Fibroblast of the aortic adventitia (primary cell): ENCODE data around the gene MAB21L2. TPM values are rescaled to one million over a fixed set of nuclear protein-coding genes. Genes with fewer than 3 reads are reported as not detected.

Source experiments
- DNase-seq: peaks from one replicate; pipeline ENCODE4 v3.0.0-alpha.2; 2010; ENCODE audit warnings: low read depth
- H3K4me3 ChIP-seq: 2 replicates; pipeline ENCODE4 v1.5.1; 2011; ENCODE audit warnings: low read depth, mild to moderate bottlenecking, control low read depth, low read length, moderate library complexity
- total RNA-seq: library from RNA; depleted of rRNA; stranded (reverse); fragments of >200 nt; gene quantifications from 2 replicates; pipeline ENCODE4 v1.2.3, GENCODE V29; 2012; ENCODE audit warnings: low replicate concordance
- TF ChIP-seq, protein P1 (sequence below): IDR thresholded peaks from 2 replicates; pipeline ENCODE4 v1.5.1; 2011; ENCODE audit warnings: mild to moderate bottlenecking, low read length, control low read depth, inconsistent platforms; ENCODE audit not compliant: insufficient read depth

MAB21L2 gene
- total RNA-seq, 1 donor: 0.63 TPM

DNA sequence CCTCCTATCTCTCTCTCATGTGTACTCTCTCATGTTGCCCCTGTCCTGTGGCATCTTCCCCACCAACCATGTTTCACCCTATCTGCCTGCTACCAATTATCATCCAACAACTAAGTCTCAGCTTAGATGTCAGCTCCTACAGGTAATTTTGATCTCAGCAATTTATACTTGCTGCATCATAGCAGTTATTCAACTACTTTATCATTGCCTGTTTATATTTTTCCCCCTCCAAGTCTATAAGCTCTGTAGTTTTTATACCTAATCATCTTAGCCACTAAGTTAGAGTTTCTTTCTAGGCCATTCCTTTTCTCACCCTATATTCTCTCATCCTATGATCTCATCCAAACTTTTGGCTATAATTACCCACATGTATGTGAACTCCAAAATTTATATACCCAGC is 50.7 kb downstream of the MAB21L2 start:
- no peak overlapping the region for H3K4me3 ChIP-seq
- TF ChIP-seq, protein P1, sequence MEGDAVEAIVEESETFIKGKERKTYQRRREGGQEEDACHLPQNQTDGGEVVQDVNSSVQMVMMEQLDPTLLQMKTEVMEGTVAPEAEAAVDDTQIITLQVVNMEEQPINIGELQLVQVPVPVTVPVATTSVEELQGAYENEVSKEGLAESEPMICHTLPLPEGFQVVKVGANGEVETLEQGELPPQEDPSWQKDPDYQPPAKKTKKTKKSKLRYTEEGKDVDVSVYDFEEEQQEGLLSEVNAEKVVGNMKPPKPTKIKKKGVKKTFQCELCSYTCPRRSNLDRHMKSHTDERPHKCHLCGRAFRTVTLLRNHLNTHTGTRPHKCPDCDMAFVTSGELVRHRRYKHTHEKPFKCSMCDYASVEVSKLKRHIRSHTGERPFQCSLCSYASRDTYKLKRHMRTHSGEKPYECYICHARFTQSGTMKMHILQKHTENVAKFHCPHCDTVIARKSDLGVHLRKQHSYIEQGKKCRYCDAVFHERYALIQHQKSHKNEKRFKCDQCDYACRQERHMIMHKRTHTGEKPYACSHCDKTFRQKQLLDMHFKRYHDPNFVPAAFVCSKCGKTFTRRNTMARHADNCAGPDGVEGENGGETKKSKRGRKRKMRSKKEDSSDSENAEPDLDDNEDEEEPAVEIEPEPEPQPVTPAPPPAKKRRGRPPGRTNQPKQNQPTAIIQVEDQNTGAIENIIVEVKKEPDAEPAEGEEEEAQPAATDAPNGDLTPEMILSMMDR: no peak

More for the DNA sequence above, 50.7 kb downstream of the MAB21L2 start:
- DNase-seq: no peak
